Suprapubic skin (tissue), 4 donors: Measurements from ENCODE around the gene PDE5A. TPM values are rescaled to one million over a fixed set of nuclear protein-coding genes. Genes with fewer than 3 reads are reported as not detected.

Experiments used
- DNase-seq, 2 donors: peaks; one replicate each; pipeline ENCODE4 v3.0.0-alpha.2; 2019; ENCODE audit warnings: low spot score in 2 of 2
- H3K27ac ChIP-seq: fragments of 200-600 bp; sonication (generic); one replicate; pipeline ENCODE4 v1.5.1; 2019
- H3K27me3 ChIP-seq: fragments of 200-600 bp; sonication (generic); one replicate; pipeline ENCODE4 v1.5.1; 2019
- H3K36me3 ChIP-seq: fragments of 200-600 bp; sonication (generic); one replicate; pipeline ENCODE4 v1.5.1; 2019
- H3K4me1 ChIP-seq: fragments of 200-600 bp; sonication (generic); one replicate; pipeline ENCODE4 v1.5.1; 2019
- H3K4me3 ChIP-seq: fragments of 200-600 bp; sonication (generic); one replicate; pipeline ENCODE4 v1.5.1; 2019; ENCODE audit warnings: mild to moderate bottlenecking
- H3K9me3 ChIP-seq: fragments of 200-600 bp; sonication (generic); one replicate; pipeline ENCODE4 v1.5.1; 2019
- CTCF ChIP-seq, 2 donors: fragments of 200-600 bp in 1 of 2; fragments of 450-650 bp in 1 of 2; sonication (generic) in 1 of 2; IDR thresholded peaks; one replicate each; pipeline ENCODE4 v1.5.1; 2016 to 2019; ENCODE audit warnings: antibody characterized with exemption in 2 of 2, mild to moderate bottlenecking in 1 of 2, moderate library complexity in 1 of 2
- EP300 ChIP-seq: sonication (generic); formaldehyde crosslinking; IDR thresholded peaks from one replicate; pipeline ENCODE4 v1.6.1; 2017; ENCODE audit warnings: antibody characterized with exemption
- POLR2A ChIP-seq, 2 donors: fragments of 450-650 bp; IDR thresholded peaks; one replicate each; pipeline ENCODE4 v1.6.1; 2017; ENCODE audit warnings: antibody characterized with exemption in 2 of 2, mild to moderate bottlenecking in 2 of 2, moderate library complexity in 2 of 2
- POLR2AphosphoS5 ChIP-seq, 3 donors: sonication (generic); formaldehyde crosslinking; IDR thresholded peaks; one replicate each; pipeline ENCODE4 v1.6.1; 2017; ENCODE audit warnings: antibody characterized with exemption in 3 of 3
- WGBS: methylation state at CpG from one replicate; pipeline ENCODE4 v1.1.5; 2018; 5-methylcytosine and 5-hydroxymethylcytosine counted together
- total RNA-seq, 4 donors: library from RNA; depleted of rRNA; stranded (reverse); fragments of >200 nt; gene quantifications; one replicate each; pipeline ENCODE4 v1.1.0, GENCODE V29; 2016

The PDE5A gene
- total RNA-seq, 4 donors from 2014 or later, result 6.4 to 20.0 (median 9.8) TPM

GRCh38 chr4:119625761-119626160, 2.8 kb downstream of the PDE5A start:
- 62% methylated on average over 2 of the region's 2 CpGs for WGBS
- peaks cover 5% of the 10 kb centered on the region for H3K27me3 ChIP-seq
- no peak for DNase-seq
- H3K4me1 ChIP-seq, result peaks cover 25% of the 10 kb centered on the region
- H3K27ac ChIP-seq, result no peak overlapping the region
- H3K36me3 ChIP-seq, result no peaks in the 10 kb centered on the region
- H3K4me3 ChIP-seq, result peak overlapping the region; percentile 75
- TF ChIP-seq EP300, result no peak
- no peak for TF ChIP-seq POLR2AphosphoS5 (IDR thresholded peaks at IDR 0.05)
- no peak for TF ChIP-seq POLR2A (IDR thresholded peaks at IDR 0.05)
- no peak for TF ChIP-seq CTCF (IDR thresholded peaks at IDR 0.05)
- H3K9me3 ChIP-seq, result no peaks in the 10 kb centered on the region

- Histone ChIP-seq H3K4me1 (peaks cover 23% of the 10 kb centered on the region), H3K27me3 (peaks cover 5% of the 10 kb centered on the region), H3K4me3 (no peak overlapping the region), H3K27ac (no peak overlapping the region), H3K9me3 (no peaks in the 10 kb centered on the region), H3K36me3 (no peaks in the 10 kb centered on the region)
- WGBS, result 67% methylated on average over 4 of the region's 4 CpGs
- TF ChIP-seq POLR2A (IDR thresholded peaks at IDR 0.05), result no peak
- no peak for TF ChIP-seq CTCF (IDR thresholded peaks at IDR 0.05)
- no peak for TF ChIP-seq POLR2AphosphoS5 (IDR thresholded peaks at IDR 0.05)
- TF ChIP-seq EP300, result no peak
- DNase-seq, result no peak
Observed at GRCh38 chr4:119624356-119624755, 4.2 kb downstream of the PDE5A start.

GRCh38 chr4:119623025-119623424, 5.6 kb downstream of the PDE5A start:
- DNase-seq, result no peak
- Histone ChIP-seq H3K4me1 (peaks cover 15% of the 10 kb centered on the region), H3K9me3 (no peaks in the 10 kb centered on the region), H3K36me3 (no peaks in the 10 kb centered on the region), H3K27me3 (peaks cover 5% of the 10 kb centered on the region), H3K4me3 (no peak overlapping the region), H3K27ac (no peak overlapping the region)
- TF ChIP-seq POLR2AphosphoS5 (IDR thresholded peaks at IDR 0.05), result no peak

- Histone ChIP-seq H3K4me3 (no peak overlapping the region), H3K9me3 (no peaks in the 10 kb centered on the region), H3K27me3 (no peaks in the 10 kb centered on the region), H3K27ac (no peak overlapping the region), H3K4me1 (no peaks in the 10 kb centered on the region), H3K36me3 (no peaks in the 10 kb centered on the region)
- TF ChIP-seq POLR2A (IDR thresholded peaks at IDR 0.05) (no peak), POLR2AphosphoS5 (IDR thresholded peaks at IDR 0.05) (no peak), EP300 (no peak), CTCF (IDR thresholded peaks at IDR 0.05) (no peak)
- no peak for DNase-seq
Observed at GRCh38 chr4:119615068-119615719, 13.4 kb downstream of the PDE5A start.

- H3K27me3 ChIP-seq, result no peaks in the 10 kb centered on the region
- no peaks in the 10 kb centered on the region for H3K9me3 ChIP-seq
- H3K4me3 ChIP-seq, result no peak overlapping the region
- H3K4me1 ChIP-seq, result no peaks in the 10 kb centered on the region
- H3K27ac ChIP-seq, result no peak overlapping the region
- no peak for DNase-seq
- no peaks in the 10 kb centered on the region for H3K36me3 ChIP-seq
- TF ChIP-seq EP300, result no peak
- TF ChIP-seq POLR2AphosphoS5 (IDR thresholded peaks at IDR 0.05), result no peak
- TF ChIP-seq POLR2A (IDR thresholded peaks at IDR 0.05), result no peak
- TF ChIP-seq CTCF (IDR thresholded peaks at IDR 0.05), result no peak
Observed at GRCh38 chr4:119604266-119604665, 24.3 kb downstream of the PDE5A start.

GRCh38 chr4:119602366-119602765, 26.2 kb downstream of the PDE5A start:
- TF ChIP-seq CTCF (IDR thresholded peaks at IDR 0.05) (no peak), POLR2AphosphoS5 (IDR thresholded peaks at IDR 0.05) (no peak), EP300 (no peak), POLR2A (IDR thresholded peaks at IDR 0.05) (no peak)
- no peak for DNase-seq
- Histone ChIP-seq H3K36me3 (no peaks in the 10 kb centered on the region), H3K9me3 (peaks cover 3% of the 10 kb centered on the region), H3K4me3 (no peak overlapping the region), H3K27me3 (no peaks in the 10 kb centered on the region), H3K27ac (no peak overlapping the region), H3K4me1 (no peaks in the 10 kb centered on the region)
- 61% methylated on average over 1 of the region's 1 CpG for WGBS
